Activated T-cell treated with anti-CD3 and anti-CD28 coated beads for 4 hours (primary cell): ENCODE measurements around the gene ADSL.

Experiments
- DNase-seq: peaks from one replicate; pipeline ENCODE4 v3.0.0-alpha.2; 2020

ADSL gene

GRCh38 chr22:40328546-40329456 is 17.5 kb upstream of the ADSL start:
- DNase-seq = no peak

- DNase-seq = no peak
These were observed 16.8 kb upstream of the ADSL start for GRCh38 chr22:40329466-40329865.

- no peak for DNase-seq
These were observed 16.2 kb upstream of the ADSL start for GRCh38 chr22:40330086-40330485.

- DNase-seq = no peak
These were observed 15.7 kb upstream of the ADSL start for GRCh38 chr22:40330615-40331014.

GRCh38 chr22:40331706-40332105 is 14.6 kb upstream of the ADSL start:
- DNase-seq = no peak

GRCh38 chr22:40332319-40332781 is 13.9 kb upstream of the ADSL start:
- no peak for DNase-seq

- no peak for DNase-seq
These were observed 12.2 kb upstream of the ADSL start for GRCh38 chr22:40334060-40334459.

- no peak for DNase-seq
These were observed 11.4 kb upstream of the ADSL start for GRCh38 chr22:40334899-40335298.

- no peak for DNase-seq
These were observed 10.9 kb upstream of the ADSL start for GRCh38 chr22:40335358-40335757.

GRCh38 chr22:40340044-40340443 is 6.3 kb upstream of the ADSL start:
- DNase-seq = no peak

- no peak for DNase-seq
These were observed 4.7 kb upstream of the ADSL start for GRCh38 chr22:40341604-40342003.

GRCh38 chr22:40342521-40342920 is 3.8 kb upstream of the ADSL start:
- DNase-seq = no peak

- DNase-seq = no peak
These were observed 1.0 kb upstream of the ADSL start for GRCh38 chr22:40345271-40345670.

- DNase-seq = peak; percentile 50
These were observed 500 bp upstream of the ADSL start for GRCh38 chr22:40345815-40346184.

- DNase-seq = no peak
These were observed 1.0 kb downstream of the ADSL start for GRCh38 chr22:40347300-40347699.

GRCh38 chr22:40348025-40348658 is 1.8 kb downstream of the ADSL start:
- DNase-seq = peak; percentile 55

GRCh38 chr22:40352763-40353162 is 6.5 kb downstream of the ADSL start:
- no peak for DNase-seq

- DNase-seq = no peak
These were observed 14.8 kb downstream of the ADSL start for GRCh38 chr22:40361100-40361499.

GRCh38 chr22:40363059-40363458 is 16.8 kb downstream of the ADSL start:
- no peak for DNase-seq

- DNase-seq = no peak
These were observed 18.1 kb downstream of the ADSL start for GRCh38 chr22:40364431-40364830.

- no peak for DNase-seq
These were observed 19.8 kb downstream of the ADSL start for GRCh38 chr22:40366068-40366467.

- DNase-seq = no peak
These were observed 21.0 kb downstream of the ADSL start for GRCh38 chr22:40367342-40367741.

GRCh38 chr22:40368016-40368415 is 21.7 kb downstream of the ADSL start:
- DNase-seq = no peak

- DNase-seq = no peak
These were observed 22.5 kb downstream of the ADSL start for GRCh38 chr22:40368836-40369235.
